ENCODE measurements around the gene FAM184B. TPM values are rescaled to one million over a fixed set of nuclear protein-coding genes. Genes with fewer than 3 reads are reported as not detected.
A peak's percentile ranks its signal among the peaks of the same experiment; 100 is the strongest.

Gene FAM184B
- total RNA-seq, 1 donor from 2014 or later: 0.02 TPM

DNA sequence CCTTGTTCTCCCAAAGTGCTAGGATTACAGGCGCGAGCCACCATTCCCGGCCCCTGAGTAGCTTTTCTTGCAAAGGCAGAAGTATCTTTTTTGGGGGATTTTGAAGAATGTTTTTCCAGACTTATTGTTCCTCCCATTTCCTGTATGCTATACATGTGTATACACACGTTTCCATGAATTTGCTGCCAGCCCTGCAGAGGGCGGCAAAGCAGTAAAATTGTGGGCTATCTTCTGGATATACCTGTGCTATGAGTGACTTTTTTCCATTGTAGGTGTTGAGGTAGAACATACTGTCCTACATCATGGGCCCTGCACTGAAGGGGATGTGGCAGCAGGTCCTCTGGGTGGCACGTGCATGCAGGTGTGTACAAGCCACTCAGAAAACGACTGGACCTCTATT is 183.9 kb downstream of the FAM184B start:
- ChIA-PET POLR2A (interaction anchor here (0.6 to 1.5 kb wide), 3 partner anchors 16 to 211 kb away, joined by 3 to 5 read pairs (median 4); no protein-coding TSS in a partner anchor), CTCF (no interaction called here)
- Mint-ChIP-seq H3K36me3 (ENCODE audit: low read depth) (peaks cover 62% of the 10 kb centered on the region), H3K27ac (no peak overlapping the region), H3K27me3 (no peaks in the 10 kb centered on the region), H3K4me3 (no peak overlapping the region), H3K4me1 (peaks cover 32% of the 10 kb centered on the region), H3K9me3 (no peaks in the 10 kb centered on the region)
- intact Hi-C loops (cut with micrococcal nuclease): loop anchor here (5.0 kb wide), 1 partner anchor 425 kb away; the partner anchor contains the start of gene LCORL
- ATAC-seq (ENCODE audit: low read depth): no peak
- no peak for DNase-seq
- TF ChIP-seq, protein P1, sequence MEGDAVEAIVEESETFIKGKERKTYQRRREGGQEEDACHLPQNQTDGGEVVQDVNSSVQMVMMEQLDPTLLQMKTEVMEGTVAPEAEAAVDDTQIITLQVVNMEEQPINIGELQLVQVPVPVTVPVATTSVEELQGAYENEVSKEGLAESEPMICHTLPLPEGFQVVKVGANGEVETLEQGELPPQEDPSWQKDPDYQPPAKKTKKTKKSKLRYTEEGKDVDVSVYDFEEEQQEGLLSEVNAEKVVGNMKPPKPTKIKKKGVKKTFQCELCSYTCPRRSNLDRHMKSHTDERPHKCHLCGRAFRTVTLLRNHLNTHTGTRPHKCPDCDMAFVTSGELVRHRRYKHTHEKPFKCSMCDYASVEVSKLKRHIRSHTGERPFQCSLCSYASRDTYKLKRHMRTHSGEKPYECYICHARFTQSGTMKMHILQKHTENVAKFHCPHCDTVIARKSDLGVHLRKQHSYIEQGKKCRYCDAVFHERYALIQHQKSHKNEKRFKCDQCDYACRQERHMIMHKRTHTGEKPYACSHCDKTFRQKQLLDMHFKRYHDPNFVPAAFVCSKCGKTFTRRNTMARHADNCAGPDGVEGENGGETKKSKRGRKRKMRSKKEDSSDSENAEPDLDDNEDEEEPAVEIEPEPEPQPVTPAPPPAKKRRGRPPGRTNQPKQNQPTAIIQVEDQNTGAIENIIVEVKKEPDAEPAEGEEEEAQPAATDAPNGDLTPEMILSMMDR (IDR thresholded peaks at IDR 0.05): no peak

DNA sequence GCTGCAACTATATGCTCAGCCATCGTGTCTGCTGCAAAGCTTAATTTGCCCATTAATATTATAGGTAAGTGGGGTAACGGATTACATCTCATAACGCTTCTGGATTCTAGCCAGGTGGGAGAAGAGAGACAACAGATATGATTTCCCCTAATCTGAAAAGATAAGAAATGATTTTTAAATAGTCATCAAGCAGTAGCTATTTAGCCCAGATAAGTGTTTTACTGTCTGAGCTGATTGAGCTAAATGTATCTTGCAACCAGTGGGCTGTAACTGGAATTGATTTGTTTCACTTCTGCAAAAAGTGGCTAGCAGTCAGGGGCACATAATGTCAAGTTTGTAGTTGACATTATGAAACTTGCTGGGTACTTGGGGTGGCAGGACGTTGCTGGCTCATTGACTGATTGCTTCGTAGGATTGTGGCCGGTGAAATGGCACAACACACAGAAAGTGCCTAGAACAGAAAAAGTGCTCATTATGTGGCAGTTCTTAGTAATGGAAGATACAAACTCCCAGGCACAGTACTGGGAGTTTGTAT is 185.9 kb downstream of the FAM184B start:
- peaks cover 43% of the 10 kb centered on the region for H3K4me1 Mint-ChIP-seq
- intact Hi-C loops (cut with micrococcal nuclease): loop anchor here (1.0 to 5.0 kb wide), 4 partner anchors 18 to 427 kb away; partner anchors contain the start of genes LAP3, LCORL and MED28
- TF ChIP-seq, protein P1 (IDR thresholded peaks at IDR 0.05): no peak
- H3K27ac Mint-ChIP-seq: peak overlapping the region; percentile 69
- ChIA-PET CTCF (interaction anchor here (1.0 to 1.5 kb wide), 4 partner anchors 17 to 221 kb away, joined by 3 to 6 read pairs (median 4); no protein-coding TSS in a partner anchor), POLR2A (interaction anchor here (1.7 to 3.2 kb wide), 3 partner anchors 13 to 19 kb away, joined by 4 to 42 read pairs (median 25); partner anchors contain the start of genes LAP3 and MED28)
- DNase-seq (no peak), ATAC-seq (ENCODE audit: low read depth) (peak; percentile 91)
- peaks cover 68% of the 10 kb centered on the region for H3K36me3 Mint-ChIP-seq (ENCODE audit: low read depth)
- no peaks in the 10 kb centered on the region for H3K9me3 Mint-ChIP-seq
- H3K4me3 Mint-ChIP-seq: peak overlapping the region; percentile 17
- H3K27me3 Mint-ChIP-seq: no peaks in the 10 kb centered on the region

DNA sequence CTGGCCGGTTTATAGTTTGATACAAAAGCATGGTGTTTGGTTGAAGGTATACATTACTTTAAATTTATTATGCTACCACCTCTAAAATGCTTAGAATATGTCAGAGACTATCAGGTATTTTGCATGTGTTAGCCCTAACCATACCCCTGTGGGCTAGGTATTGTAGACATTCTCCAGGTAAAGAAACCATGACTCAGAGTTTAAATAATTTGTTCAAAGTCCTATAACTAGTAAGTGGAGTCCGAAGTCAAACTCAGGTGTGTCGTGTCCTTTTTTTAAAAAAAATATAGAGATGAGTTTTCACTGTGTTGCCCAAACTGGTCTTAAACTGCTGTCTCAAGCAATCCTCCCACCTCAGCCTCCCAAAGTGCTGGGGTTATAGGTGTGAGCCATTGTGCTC is 192.1 kb downstream of the FAM184B start:
- ChIA-PET CTCF (no interaction called here), POLR2A (no interaction called here)
- DNase-seq (no peak), ATAC-seq (ENCODE audit: low read depth) (no peak)
- intact Hi-C loops (cut with micrococcal nuclease): no loop called here
- Mint-ChIP-seq H3K9me3 (no peaks in the 10 kb centered on the region), H3K27me3 (no peaks in the 10 kb centered on the region), H3K4me1 (peaks cover 27% of the 10 kb centered on the region), H3K27ac (no peak overlapping the region), H3K36me3 (ENCODE audit: low read depth) (peaks cover 77% of the 10 kb centered on the region), H3K4me3 (no peak overlapping the region)
- TF ChIP-seq, protein P1 (IDR thresholded peaks at IDR 0.05): no peak

DNA sequence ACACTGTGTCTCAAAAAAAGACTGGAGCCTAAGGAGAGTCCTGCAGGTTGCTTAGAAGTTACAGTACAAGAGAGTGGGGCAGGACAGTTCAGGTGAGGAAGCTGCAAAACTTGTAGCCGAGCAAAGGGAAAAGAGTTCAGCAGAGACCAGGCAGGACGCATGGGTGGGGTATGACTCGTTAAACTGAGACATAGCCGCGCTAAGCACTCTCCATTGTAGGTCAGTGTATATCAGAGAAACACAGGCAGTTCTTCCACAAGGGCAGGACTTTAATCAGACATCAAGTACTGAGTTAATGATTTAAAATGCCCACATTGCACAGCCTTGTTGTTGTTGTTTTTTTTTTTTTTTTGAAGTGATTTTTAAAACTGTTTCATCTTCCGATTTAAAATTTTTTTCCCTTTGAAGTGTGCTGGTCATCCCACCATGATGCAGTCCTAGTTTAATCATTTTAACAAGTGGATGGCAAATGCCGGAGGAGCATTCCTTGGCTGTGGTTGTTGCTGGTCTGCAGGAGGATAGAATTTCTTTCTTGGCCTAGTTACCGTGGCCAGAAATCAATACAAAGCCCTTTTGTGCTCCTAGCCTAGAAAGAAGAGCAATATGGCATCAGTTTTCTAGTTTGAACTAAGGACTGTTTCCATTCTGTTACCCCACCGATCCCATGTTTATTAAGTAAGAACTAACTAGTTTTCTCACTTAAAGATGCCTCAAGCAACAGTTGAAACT is 194.2 kb downstream of the FAM184B start:
- ChIA-PET POLR2A (interaction anchor here (1.2 kb wide), 1 partner anchor 27 kb away, joined by 3 read pairs; the partner anchor contains the start of gene MED28), CTCF (no interaction called here)
- ATAC-seq (ENCODE audit: low read depth): no peak
- H3K9me3 Mint-ChIP-seq: no peaks in the 10 kb centered on the region
- no peak overlapping the region for H3K27ac Mint-ChIP-seq
- H3K4me3 Mint-ChIP-seq: no peak overlapping the region
- H3K4me1 Mint-ChIP-seq: peaks cover 9% of the 10 kb centered on the region
- H3K27me3 Mint-ChIP-seq: no peaks in the 10 kb centered on the region
- TF ChIP-seq, protein P1 (IDR thresholded peaks at IDR 0.05): no peak
- intact Hi-C loops (cut with micrococcal nuclease): no loop called here
- DNase-seq: no peak
- H3K36me3 Mint-ChIP-seq (ENCODE audit: low read depth): peaks cover 84% of the 10 kb centered on the region

DNA sequence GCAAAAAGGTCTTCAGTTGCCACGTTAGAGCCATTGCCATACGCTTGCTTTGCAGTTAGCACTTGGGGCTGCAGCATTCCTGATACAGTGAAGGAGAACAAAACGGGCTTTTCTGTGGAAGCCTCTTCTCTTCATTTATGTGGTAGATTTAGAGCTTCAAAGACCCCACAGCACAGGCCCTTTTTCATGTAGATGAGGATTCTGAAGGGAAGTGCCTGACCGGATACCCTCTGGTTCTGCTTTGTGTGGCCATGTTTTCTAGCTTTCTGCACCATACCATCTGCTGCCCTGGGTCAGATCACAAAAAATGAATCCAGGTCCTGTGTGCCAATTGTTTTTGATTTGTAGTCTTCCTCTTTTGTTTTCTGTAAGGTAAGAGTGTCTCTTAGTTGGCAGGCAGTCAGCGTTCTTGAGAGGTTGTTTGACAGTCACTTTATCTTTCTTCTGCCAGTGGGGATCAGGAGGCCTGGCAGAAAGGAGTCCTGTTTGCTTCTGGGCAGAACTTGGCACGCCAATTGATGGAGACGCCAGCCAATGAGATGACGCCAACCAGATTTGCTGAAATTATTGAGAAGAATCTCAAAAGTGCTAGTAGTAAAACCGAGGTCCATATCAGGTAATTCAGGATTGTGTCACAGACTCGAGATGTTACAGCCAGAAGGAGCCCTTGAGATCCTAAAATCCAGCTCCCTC is 196.8 kb downstream of the FAM184B start:
- no peak for DNase-seq
- peaks cover 8% of the 10 kb centered on the region for H3K4me1 Mint-ChIP-seq
- no peak for ATAC-seq (ENCODE audit: low read depth)
- H3K36me3 Mint-ChIP-seq (ENCODE audit: low read depth): peaks cover 90% of the 10 kb centered on the region
- H3K4me3 Mint-ChIP-seq: no peak overlapping the region
- TF ChIP-seq, protein P1 (IDR thresholded peaks at IDR 0.05): no peak
- POLR2A ChIA-PET: no interaction called here
- H3K9me3 Mint-ChIP-seq: no peaks in the 10 kb centered on the region
- H3K27me3 Mint-ChIP-seq: no peaks in the 10 kb centered on the region
- no peak overlapping the region for H3K27ac Mint-ChIP-seq
- intact Hi-C loops (cut with micrococcal nuclease): no loop called here
- CTCF ChIA-PET: no interaction called here
